Lower lobe of right lung (tissue), 2 donors: ENCODE measurements around the gene VKORC1L1. TPM values are rescaled to one million over a fixed set of nuclear protein-coding genes. Genes with fewer than 3 reads are reported as not detected.
"Not testable (repeated sequence)": the region's sequence is repeated elsewhere in the genome, so short reads cannot be mapped to it uniquely, and the experiment has no call there.

Experiments
- ATAC-seq, 2 donors: fragments of 200-7000 bp; cut with Tn5 transposase; one replicate each; pipeline ENCODE4 v1.9.1; 2020 to 2022; ENCODE audit warnings: mild to moderate bottlenecking in 2 of 2, moderate library complexity in 2 of 2
- DNase-seq: peaks from one replicate; pipeline ENCODE4 v3.0.0-alpha.2; 2020
- H3K27ac ChIP-seq: fragments of 200-600 bp; one replicate; pipeline ENCODE4 v1.8.0; 2022
- H3K27me3 ChIP-seq: fragments of 200-600 bp; one replicate; pipeline ENCODE4 v1.8.0; 2022; ENCODE audit warnings: low read depth
- H3K36me3 ChIP-seq: fragments of 200-600 bp; one replicate; pipeline ENCODE4 v1.8.0; 2022; ENCODE audit warnings: mild to moderate bottlenecking
- H3K4me1 ChIP-seq: fragments of 200-600 bp; one replicate; pipeline ENCODE4 v1.8.0; 2022
- H3K4me3 ChIP-seq: fragments of 200-600 bp; one replicate; pipeline ENCODE4 v1.8.0; 2022; ENCODE audit warnings: mild to moderate bottlenecking
- H3K9me3 ChIP-seq: fragments of 200-600 bp; one replicate; pipeline ENCODE4 v1.8.0; 2022
- intact Hi-C: fragments of 100-400 bp; cut with DNase I; formaldehyde crosslinking; loops from one replicate; pipeline ENCODE4 v1.11.0; 2022
- total RNA-seq: library from RNA; stranded (reverse); fragmentation: NEBNext Ultra II Directional; extraction: Animal tissue kit (Norgen Biotek cat#: 25700); gene quantifications from one replicate; pipeline ENCODE4 v1.2.1, GENCODE V29; 2021
- TF ChIP-seq, protein P1 (sequence below): fragments of 200-600 bp; IDR thresholded peaks from one replicate; pipeline ENCODE4 v1.8.0; 2022; ENCODE audit warnings: antibody characterized with exemption, mild to moderate bottlenecking
- donor health status: DM: no; HTN: yes; CAD: no; lungs with severe emphysema.

The VKORC1L1 gene
- total RNA-seq, 1 donor from 2014 or later: 35.2 TPM

DNA sequence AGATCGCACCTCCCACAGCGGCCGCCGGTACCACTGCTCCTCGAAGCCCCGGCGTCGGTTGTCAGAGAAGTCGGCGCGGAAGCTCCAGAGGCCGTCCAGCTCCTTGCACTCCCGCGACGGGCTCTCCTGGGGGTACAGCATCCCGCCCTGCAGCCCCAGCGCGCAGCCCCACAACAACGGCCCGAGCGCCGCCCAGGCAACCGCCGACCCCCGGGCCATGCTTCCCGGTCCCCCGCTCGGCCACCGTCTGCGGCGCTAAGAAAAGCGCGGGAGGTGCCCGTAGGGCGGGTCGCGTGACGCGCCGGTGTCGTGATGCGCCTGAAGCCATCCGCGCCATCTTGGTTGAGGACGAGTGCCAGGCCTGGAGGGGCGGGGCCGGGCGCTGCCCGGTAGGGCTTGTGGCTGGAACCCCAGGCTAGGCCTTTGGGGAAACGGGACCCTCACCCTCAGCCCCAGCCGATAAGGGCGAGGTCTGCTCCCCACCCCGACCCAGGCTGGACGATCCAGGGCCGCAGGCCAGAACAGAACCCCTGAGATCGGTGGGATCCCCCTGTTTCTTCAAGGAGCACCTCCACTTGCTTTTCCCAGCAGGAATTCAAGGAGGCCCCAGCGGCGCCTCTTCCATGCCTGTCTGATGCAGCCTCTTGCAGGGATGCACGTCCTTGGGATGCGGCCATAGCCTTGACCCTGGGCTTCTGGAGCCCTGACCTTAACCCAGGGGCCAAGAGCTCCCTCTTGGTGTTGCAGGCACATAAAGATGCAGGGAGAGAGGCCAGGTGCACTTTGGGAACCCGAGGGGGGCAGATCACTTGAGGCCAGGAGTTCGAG, 109.3 kb downstream of the VKORC1L1 start, which contains the start of gene GUSB:
Gene GUSB (minus strand): TSS at position 249 of the 828 bp plus-strand sequence. CDS start 30 bp downstream, at position 219.
- intact Hi-C loops: no loop called here

DNA sequence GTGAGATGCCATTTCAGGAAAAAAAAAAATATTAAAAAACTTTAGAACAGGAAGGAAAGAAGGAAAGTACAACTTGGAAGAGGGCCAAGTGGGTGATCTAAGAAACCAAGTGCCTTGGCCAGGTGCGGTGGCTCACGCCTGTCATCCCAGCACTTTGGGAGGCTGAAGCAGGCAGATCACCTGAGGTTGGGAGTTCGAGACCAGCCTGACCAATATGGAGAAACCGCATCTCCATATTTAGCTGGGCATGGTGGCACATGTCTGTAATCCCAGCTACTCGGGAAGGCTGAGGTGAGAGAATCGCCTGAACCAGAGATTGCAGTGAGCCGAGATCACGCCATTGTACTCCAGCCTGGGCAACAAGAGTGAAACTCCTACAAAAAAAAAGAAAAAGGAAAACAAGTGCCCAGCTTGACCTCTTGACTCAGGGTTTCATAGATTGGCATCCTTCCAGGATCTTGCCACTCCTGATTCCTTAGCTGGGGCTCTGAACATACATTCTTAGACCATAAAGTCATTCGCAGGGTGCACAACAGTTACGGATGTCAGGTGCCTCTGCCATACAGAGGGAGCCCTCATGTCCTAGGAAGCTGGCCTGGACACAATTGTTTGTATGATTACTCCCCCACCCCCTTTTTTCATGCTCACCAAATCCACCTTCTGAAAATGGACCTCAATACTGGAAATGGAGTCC, 111.2 kb downstream of the VKORC1L1 start:
- peak overlapping the region; percentile 13 for H3K27ac ChIP-seq
- peaks cover 19% of the 10 kb centered on the region for H3K4me1 ChIP-seq
- no peaks in the 10 kb centered on the region for H3K9me3 ChIP-seq
- intact Hi-C loops: no loop called here
- ATAC-seq (peak in 1 of 2 donors; percentile 56), DNase-seq (no peak)
- no peaks in the 10 kb centered on the region for H3K27me3 ChIP-seq
- TF ChIP-seq, protein P1, sequence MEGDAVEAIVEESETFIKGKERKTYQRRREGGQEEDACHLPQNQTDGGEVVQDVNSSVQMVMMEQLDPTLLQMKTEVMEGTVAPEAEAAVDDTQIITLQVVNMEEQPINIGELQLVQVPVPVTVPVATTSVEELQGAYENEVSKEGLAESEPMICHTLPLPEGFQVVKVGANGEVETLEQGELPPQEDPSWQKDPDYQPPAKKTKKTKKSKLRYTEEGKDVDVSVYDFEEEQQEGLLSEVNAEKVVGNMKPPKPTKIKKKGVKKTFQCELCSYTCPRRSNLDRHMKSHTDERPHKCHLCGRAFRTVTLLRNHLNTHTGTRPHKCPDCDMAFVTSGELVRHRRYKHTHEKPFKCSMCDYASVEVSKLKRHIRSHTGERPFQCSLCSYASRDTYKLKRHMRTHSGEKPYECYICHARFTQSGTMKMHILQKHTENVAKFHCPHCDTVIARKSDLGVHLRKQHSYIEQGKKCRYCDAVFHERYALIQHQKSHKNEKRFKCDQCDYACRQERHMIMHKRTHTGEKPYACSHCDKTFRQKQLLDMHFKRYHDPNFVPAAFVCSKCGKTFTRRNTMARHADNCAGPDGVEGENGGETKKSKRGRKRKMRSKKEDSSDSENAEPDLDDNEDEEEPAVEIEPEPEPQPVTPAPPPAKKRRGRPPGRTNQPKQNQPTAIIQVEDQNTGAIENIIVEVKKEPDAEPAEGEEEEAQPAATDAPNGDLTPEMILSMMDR: no peak
- H3K36me3 ChIP-seq: peaks cover 9% of the 10 kb centered on the region
- no peak overlapping the region for H3K4me3 ChIP-seq

More for the DNA sequence above, 109.3 kb downstream of the VKORC1L1 start, which contains the start of gene GUSB:
- H3K36me3 ChIP-seq: peaks cover 21% of the 10 kb centered on the region
- no peaks in the 10 kb centered on the region for H3K9me3 ChIP-seq
- peaks cover 19% of the 10 kb centered on the region for H3K4me1 ChIP-seq
- H3K27ac ChIP-seq: peak within 1 kb of the TSS; percentile 93
- peak; percentile 96 to 97 for ATAC-seq
- no peaks in the 10 kb centered on the region for H3K27me3 ChIP-seq
- TF ChIP-seq, protein P1: no peak
- peak; percentile 95 for DNase-seq
- peak within 1 kb of the TSS; percentile 81 for H3K4me3 ChIP-seq

DNA sequence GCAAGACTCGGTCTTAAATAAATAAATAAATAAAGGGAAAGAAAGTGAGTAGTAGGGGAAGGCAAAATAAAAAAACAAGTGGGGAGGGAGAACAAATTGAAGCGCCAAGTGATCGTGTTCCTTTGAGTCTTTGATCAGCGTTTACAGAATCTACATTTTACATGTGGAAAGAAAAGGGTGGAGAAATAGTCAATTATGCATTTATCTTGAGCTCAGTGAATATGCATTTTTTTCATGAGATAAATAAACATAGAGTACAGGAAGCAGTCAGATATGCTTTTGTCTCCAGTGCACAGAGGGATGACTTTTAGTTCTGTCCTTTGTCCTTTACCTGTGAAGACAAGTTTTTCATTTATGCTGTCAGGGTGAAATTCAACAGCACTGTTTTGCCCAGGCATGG, 115.2 kb downstream of the VKORC1L1 start:
- Histone ChIP-seq H3K9me3 (no peaks in the 10 kb centered on the region), H3K27me3 (no peaks in the 10 kb centered on the region), H3K4me3 (no peak overlapping the region), H3K4me1 (no peaks in the 10 kb centered on the region), H3K27ac (no peak overlapping the region), H3K36me3 (no peaks in the 10 kb centered on the region)
- DNase-seq (no peak), ATAC-seq (no peak)
- TF ChIP-seq, protein P1: no peak
- intact Hi-C loops: no loop called here

DNA sequence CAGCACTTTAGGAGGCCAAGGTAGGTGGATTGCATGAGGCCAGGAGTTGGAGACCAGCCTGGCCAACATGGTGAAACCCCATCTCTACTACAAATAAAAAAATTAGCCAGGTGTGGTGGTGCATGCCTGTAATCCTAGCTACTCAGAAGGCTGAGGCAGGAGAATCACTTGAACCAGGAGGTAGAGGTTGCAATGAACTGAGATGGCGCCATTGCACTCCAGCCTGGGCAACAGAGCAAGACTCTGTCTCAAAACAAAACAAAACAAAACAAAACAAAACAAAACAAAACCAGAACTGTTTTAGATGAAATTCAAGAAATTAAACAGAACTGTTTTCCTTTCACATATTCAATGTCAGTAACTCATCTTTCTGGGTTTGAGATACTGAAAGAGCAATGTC, 115.6 kb downstream of the VKORC1L1 start:
- intact Hi-C loops, DNase-seq, H3K4me3 ChIP-seq, H3K4me1 ChIP-seq, H3K27me3 ChIP-seq, H3K36me3 ChIP-seq, H3K27ac ChIP-seq, H3K9me3 ChIP-seq, ATAC-seq: not testable (repeated sequence)

DNA sequence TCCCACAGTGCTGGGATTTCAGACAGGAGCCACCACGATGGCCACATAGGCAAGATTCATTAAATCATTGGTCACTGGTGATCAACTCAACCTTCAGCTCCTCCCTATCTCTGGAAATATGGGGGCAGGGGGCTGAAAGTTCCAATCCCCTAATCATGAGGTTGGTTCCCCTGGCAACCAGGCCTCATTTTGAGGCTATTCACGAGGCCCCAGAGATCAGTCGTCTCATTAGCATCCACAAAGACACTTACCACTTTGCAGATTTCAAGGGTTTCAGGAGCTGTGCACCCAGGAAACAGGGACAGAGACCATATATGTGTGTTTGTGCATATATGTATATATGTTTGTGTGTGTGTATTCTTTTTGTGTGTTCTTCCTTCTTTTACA, 116.8 kb downstream of the VKORC1L1 start:
- Histone ChIP-seq H3K4me1 (no peaks in the 10 kb centered on the region), H3K4me3 (no peak overlapping the region), H3K9me3 (no peaks in the 10 kb centered on the region), H3K36me3 (no peaks in the 10 kb centered on the region), H3K27me3 (no peaks in the 10 kb centered on the region), H3K27ac (no peak overlapping the region)
- DNase-seq: no peak
- ATAC-seq: no peak
- TF ChIP-seq, protein P1: no peak
- intact Hi-C loops: no loop called here

DNA sequence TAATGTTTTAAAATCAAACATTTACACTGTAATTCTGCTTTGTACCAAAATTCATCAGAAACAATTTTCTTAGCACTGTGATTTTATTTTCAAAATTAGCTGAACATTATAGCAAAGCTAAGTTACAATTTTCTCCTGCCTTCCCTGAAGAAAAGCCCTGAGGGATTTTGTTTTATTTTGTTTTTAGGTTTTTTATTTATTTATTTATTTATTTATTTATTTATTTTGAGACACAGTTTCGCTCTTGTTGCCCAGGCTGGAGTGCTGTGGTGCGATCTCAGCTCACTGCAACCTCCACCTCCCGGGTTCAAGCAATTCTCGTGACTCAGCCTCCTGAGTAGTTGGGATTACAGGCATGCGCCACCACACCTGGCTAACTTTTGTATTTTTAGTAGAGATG, 119.0 kb downstream of the VKORC1L1 start:
- ATAC-seq, H3K27ac ChIP-seq, H3K4me1 ChIP-seq, H3K9me3 ChIP-seq, DNase-seq, intact Hi-C loops, H3K4me3 ChIP-seq, H3K27me3 ChIP-seq, H3K36me3 ChIP-seq: not testable (repeated sequence)
